Endothelial cell (in vitro differentiated cells): Measurements from ENCODE around the gene CSNK1A1. TPM values are rescaled to one million over a fixed set of nuclear protein-coding genes. Genes with fewer than 3 reads are reported as not detected.
"Not testable (repeated sequence)": the region's sequence is repeated elsewhere in the genome, so short reads cannot be mapped to it uniquely, and the experiment has no call there.

ENCODE experiments used
- DNase-seq: peaks from one replicate; pipeline ENCODE4 v3.0.0; 2021; ENCODE audit warnings: low spot score
- H3K27ac Mint-ChIP-seq: one replicate; pipeline ENCODE4 v1.8.0; 2021; ENCODE audit warnings: mixed read lengths, inconsistent platforms; ENCODE audit not compliant: unreplicated experiment
- H3K27me3 Mint-ChIP-seq: one replicate; pipeline ENCODE4 v1.8.0; 2021; ENCODE audit warnings: mild to moderate bottlenecking, moderate library complexity, mixed read lengths, inconsistent platforms; ENCODE audit not compliant: unreplicated experiment
- H3K36me3 Mint-ChIP-seq: one replicate; pipeline ENCODE4 v1.8.0; 2021; ENCODE audit warnings: mild to moderate bottlenecking, low read depth, mixed read lengths, inconsistent platforms; ENCODE audit not compliant: unreplicated experiment
- H3K4me1 Mint-ChIP-seq: one replicate; pipeline ENCODE4 v1.8.0; 2021; ENCODE audit warnings: mild to moderate bottlenecking, mixed read lengths, inconsistent platforms; ENCODE audit not compliant: unreplicated experiment
- H3K4me3 Mint-ChIP-seq: one replicate; pipeline ENCODE4 v1.8.0; 2021; ENCODE audit warnings: mild to moderate bottlenecking, mixed read lengths, inconsistent platforms; ENCODE audit not compliant: unreplicated experiment
- H3K9me3 Mint-ChIP-seq: one replicate; pipeline ENCODE4 v1.8.0; 2021; ENCODE audit warnings: mixed read lengths, inconsistent platforms; ENCODE audit not compliant: unreplicated experiment
- total RNA-seq: library from RNA; stranded (reverse); fragmentation: NEBNext Ultra II Directional; extraction: Animal tissue kit (Norgen Biotek cat#: 25700); gene quantifications from one replicate; pipeline ENCODE4 v1.2.1, GENCODE V29; 2021; ENCODE audit not compliant: unreplicated experiment
- TF ChIP-seq, protein P1 (sequence below): fragments of 200-600 bp; sonication (generic); IDR thresholded peaks from one replicate; pipeline ENCODE4 v1.5.0; 2021; ENCODE audit warnings: antibody characterized with exemption; ENCODE audit not compliant: unreplicated experiment

CSNK1A1 gene
- total RNA-seq, 1 donor from 2014 or later, result 242 TPM

- not testable (repeated sequence) for H3K9me3 Mint-ChIP-seq, H3K36me3 Mint-ChIP-seq, H3K27me3 Mint-ChIP-seq, H3K4me3 Mint-ChIP-seq
- TF ChIP-seq, protein P1, sequence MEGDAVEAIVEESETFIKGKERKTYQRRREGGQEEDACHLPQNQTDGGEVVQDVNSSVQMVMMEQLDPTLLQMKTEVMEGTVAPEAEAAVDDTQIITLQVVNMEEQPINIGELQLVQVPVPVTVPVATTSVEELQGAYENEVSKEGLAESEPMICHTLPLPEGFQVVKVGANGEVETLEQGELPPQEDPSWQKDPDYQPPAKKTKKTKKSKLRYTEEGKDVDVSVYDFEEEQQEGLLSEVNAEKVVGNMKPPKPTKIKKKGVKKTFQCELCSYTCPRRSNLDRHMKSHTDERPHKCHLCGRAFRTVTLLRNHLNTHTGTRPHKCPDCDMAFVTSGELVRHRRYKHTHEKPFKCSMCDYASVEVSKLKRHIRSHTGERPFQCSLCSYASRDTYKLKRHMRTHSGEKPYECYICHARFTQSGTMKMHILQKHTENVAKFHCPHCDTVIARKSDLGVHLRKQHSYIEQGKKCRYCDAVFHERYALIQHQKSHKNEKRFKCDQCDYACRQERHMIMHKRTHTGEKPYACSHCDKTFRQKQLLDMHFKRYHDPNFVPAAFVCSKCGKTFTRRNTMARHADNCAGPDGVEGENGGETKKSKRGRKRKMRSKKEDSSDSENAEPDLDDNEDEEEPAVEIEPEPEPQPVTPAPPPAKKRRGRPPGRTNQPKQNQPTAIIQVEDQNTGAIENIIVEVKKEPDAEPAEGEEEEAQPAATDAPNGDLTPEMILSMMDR, result peak; percentile 35
- Mint-ChIP-seq H3K4me1 (peaks cover 20% of the 10 kb centered on the region), H3K27ac (peak overlapping the region; percentile 59)
- peak; percentile 24 for DNase-seq
Measured at GRCh38 chr5:149564542-149565140, 13.4 kb upstream of the CSNK1A1 start.

DNA sequence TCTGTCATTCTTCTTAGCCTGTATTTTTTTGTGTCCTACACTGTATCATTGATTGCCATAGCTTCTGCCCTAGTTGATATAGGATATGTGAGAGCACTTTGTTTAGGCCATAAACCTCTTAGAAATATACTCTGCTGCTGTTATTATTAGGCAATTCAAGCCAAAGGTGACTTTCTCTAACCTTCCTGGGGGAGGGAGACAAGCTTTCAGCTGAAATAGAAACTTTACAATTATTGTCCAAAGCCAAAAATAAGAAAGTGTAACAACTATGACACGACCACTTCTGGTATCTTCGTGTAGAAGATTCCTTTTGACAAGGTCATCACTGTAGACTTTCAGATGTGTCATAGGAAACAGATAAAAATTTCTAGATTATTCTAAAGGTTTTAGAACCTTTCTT is 12.2 kb upstream of the CSNK1A1 start:
- peaks cover 20% of the 10 kb centered on the region for H3K4me1 Mint-ChIP-seq
- peak overlapping the region; percentile 96 for H3K27ac Mint-ChIP-seq
- no peaks in the 10 kb centered on the region for H3K9me3 Mint-ChIP-seq
- H3K4me3 Mint-ChIP-seq, result no peak overlapping the region
- TF ChIP-seq, protein P1, result no peak
- H3K27me3 Mint-ChIP-seq, result no peaks in the 10 kb centered on the region
- no peak for DNase-seq
- no peaks in the 10 kb centered on the region for H3K36me3 Mint-ChIP-seq

GRCh38 chr5:149561848-149562247 is 10.6 kb upstream of the CSNK1A1 start:
- no peaks in the 10 kb centered on the region for H3K9me3 Mint-ChIP-seq
- H3K4me1 Mint-ChIP-seq, result peaks cover 20% of the 10 kb centered on the region
- H3K36me3 Mint-ChIP-seq, result no peaks in the 10 kb centered on the region
- peak overlapping the region; percentile 93 for H3K27ac Mint-ChIP-seq
- no peak overlapping the region for H3K4me3 Mint-ChIP-seq
- TF ChIP-seq, protein P1, result no peak
- no peak for DNase-seq
- H3K27me3 Mint-ChIP-seq, result no peaks in the 10 kb centered on the region

DNA sequence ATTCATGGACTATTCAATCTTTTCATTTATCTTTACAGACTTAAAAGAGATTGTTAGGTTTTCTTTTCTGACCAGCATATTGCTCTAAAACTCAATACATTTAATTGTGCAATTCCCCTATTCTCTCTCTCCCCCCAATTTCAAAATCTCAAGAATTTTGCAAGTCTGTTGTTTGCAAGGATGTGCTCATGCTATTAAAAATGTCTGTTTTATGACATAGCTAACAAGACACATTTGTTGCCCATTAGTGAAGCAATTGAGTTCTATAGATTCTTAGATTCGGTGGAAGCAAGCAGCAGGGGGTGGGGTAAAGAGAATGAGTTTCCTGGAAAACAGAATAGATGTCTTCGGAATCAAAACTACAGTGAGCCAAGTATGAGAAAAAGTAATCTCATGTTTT is 8.5 kb upstream of the CSNK1A1 start:
- no peaks in the 10 kb centered on the region for H3K36me3 Mint-ChIP-seq
- TF ChIP-seq, protein P1, result no peak
- peaks cover 20% of the 10 kb centered on the region for H3K4me1 Mint-ChIP-seq
- H3K4me3 Mint-ChIP-seq, result no peak overlapping the region
- H3K27me3 Mint-ChIP-seq, result no peaks in the 10 kb centered on the region
- DNase-seq, result no peak
- H3K27ac Mint-ChIP-seq, result no peak overlapping the region
- H3K9me3 Mint-ChIP-seq, result no peaks in the 10 kb centered on the region

GRCh38 chr5:149552553-149553160 is 1.4 kb upstream of the CSNK1A1 start:
- no peak overlapping the region for H3K4me3 Mint-ChIP-seq
- no peak overlapping the region for H3K27ac Mint-ChIP-seq

More at GRCh38 chr5:149552553-149553160, 1.4 kb upstream of the CSNK1A1 start:
- Mint-ChIP-seq H3K27me3 (peaks cover 11% of the 10 kb centered on the region), H3K36me3 (peaks cover 19% of the 10 kb centered on the region), H3K9me3 (no peaks in the 10 kb centered on the region), H3K4me1 (peaks cover 17% of the 10 kb centered on the region)
- DNase-seq, result no peak
- TF ChIP-seq, protein P1, result no peak
